ENCODE data around the gene STAP1.
"Not testable (repeated sequence)": the region's sequence is repeated elsewhere in the genome, so short reads cannot be mapped to it uniquely, and the experiment has no call there.

Gene STAP1

GRCh38 chr4:67616478-67616877 is 58.0 kb downstream of the STAP1 start:
- no peak for DNase-seq (ENCODE audit: low spot score)

GRCh38 chr4:67624939-67625338 is 66.4 kb downstream of the STAP1 start:
- no peak for DNase-seq (ENCODE audit: low spot score)

GRCh38 chr4:67632492-67632891 is 74.0 kb downstream of the STAP1 start:
- DNase-seq (ENCODE audit: low spot score): no peak

GRCh38 chr4:67634741-67635140 is 76.2 kb downstream of the STAP1 start:
- no peak for DNase-seq (ENCODE audit: low spot score)

GRCh38 chr4:67635331-67635730 is 76.8 kb downstream of the STAP1 start:
- no peak for DNase-seq (ENCODE audit: low spot score)

- not testable (repeated sequence) for DNase-seq (ENCODE audit: low spot score)
These were observed 78.5 kb downstream of the STAP1 start for GRCh38 chr4:67636978-67637377.

- DNase-seq (ENCODE audit: low spot score): no peak
These were observed 79.6 kb downstream of the STAP1 start for GRCh38 chr4:67638136-67638535.

GRCh38 chr4:67651536-67651935 is 93.0 kb downstream of the STAP1 start:
- no peak for DNase-seq (ENCODE audit: low spot score)

Data from left forelimb (tissue), 1 donor.